Mucosa of gallbladder (tissue), 1 donor: Measurements from ENCODE around the gene PIP4K2C. TPM values are rescaled to one million over a fixed set of nuclear protein-coding genes. Genes with fewer than 3 reads are reported as not detected.

ENCODE experiments used
- DNase-seq: peaks from one replicate; pipeline ENCODE4 v3.0.0-alpha.2; 2020; ENCODE audit warnings: low spot score
- total RNA-seq: library from RNA; stranded (reverse); gene quantifications from one replicate; pipeline ENCODE4 v1.2.1, GENCODE V29; 2021
- donor health status: DM: no; HTN: no; CAD: no.

The PIP4K2C gene
- total RNA-seq, 1 donor from 2014 or later, result 36.1 TPM

DNA sequence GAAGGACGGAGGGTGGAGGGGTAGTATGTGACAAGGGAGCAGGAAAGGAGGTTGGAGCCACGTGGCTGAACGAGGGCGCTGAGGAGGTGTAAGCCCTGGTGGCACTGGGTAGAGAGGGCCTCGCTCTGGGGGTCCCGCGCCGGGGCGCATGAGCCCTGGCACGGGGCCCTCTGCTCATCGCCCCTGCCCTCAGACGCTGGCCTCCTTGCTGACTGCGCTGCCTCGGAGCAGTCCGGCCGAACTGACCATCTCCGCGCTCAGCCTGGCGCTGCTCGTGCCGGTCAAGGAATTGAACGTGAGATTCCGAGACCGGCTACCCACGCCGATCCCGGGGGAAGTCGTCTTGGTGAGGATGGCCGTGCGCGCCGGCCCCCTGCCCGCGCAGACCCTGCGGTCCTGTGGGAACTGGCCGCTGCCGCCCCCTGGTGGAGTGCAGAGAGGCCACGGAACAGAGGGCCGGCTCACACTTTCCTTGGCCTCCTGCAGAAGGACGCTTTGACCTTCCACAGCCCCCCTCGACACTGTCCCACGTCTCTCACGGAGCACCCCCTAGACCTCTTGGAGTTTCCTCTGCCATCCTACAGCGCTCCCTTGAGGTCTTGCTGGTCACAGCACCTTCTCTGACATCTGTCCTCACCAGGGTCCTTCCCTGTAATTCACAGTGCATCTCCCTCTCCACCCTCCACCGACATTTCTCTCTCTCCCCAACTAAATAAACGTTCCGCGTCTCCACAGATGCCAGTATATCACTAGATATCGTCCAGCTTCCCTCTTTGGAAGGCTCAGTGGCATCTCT is 30.7 kb downstream of the PIP4K2C start:
- peak; percentile 46 for DNase-seq

DNA sequence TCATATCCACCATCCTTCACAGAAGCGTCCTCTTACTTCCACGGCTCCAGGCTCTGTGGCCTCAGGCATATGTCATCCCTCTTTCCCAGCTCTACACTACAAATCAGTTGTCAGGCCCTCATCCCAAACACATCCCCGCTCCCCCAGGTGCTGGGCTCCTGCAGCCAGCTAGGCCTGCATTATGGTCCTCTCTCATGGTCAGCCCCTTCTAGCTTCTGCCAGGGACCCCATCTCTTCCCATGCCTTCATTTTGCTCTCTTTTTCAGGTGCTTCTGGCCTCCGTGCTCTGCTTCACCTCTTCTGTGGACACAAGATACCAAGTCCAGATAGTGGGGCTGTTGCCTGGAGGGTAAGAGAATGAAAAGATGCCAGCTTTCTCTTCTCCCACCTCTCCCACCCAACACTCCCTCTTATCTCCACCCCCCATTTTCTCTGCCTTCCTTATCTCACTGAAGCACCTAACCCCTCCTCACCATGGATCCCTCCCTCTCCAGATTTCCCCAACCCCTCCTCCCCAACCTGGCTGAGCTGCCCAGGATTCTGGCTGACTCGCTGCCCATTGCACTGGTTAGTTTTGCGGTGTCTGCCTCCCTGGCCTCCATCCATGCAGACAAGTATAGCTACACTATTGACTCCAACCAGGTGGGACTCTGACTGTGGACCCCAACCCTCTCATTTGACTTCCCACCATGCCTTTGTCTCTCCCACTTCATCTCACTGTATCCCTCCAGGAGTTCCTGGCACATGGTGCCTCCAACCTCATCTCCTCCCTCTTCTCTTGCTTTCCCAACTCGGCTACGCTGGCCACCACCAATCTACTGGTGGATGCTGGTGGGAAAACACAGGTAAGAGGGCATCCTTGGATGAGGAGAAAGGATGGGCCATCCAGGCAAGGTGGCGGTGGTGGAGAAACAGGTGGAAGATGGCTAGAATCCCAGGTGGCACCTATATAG is 31.6 kb downstream of the PIP4K2C start:
- no peak for DNase-seq

DNA sequence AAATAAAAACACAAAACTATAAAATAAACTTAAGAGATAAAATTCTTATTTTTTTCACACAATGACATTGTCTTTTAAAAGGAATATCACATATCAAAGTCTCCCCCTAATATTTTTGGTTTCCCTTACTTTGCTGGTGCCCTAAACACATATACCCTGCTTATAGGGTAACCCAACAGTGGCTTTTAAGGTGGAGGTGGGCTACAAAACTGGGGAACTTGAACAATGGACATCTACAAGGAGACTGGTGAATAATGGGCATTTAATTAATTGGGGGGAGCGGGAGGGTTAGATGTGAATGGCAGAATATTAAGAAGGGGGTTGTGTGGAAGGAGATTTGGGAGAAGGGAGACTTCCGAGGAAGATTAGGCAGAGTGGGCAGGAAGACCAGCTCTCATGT is 32.4 kb downstream of the PIP4K2C start:
- no peak for DNase-seq

DNA sequence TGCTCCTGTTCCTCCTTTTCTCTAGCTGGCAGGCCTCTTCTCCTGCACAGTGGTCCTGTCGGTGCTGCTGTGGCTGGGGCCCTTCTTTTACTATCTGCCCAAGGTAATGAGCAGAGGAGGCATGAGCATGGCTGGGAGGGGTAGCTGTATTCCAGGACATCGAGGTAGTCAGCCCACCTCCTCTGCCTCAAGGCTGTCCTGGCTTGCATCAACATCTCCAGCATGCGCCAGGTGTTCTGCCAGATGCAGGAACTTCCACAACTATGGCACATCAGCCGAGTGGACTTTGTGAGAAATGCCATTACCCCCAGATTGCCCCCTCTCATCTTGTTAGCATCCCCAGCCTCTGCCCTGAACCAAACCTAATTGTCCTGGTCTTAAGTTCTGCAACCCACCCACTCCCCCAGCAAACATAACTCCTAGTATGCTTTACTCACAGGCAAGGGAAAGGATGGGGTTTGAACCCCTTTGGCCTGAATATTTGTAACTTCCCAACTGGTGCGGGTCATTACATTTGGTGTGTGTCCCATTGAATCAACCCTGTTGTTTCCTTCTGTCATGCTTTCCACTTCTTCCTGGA is 32.9 kb downstream of the PIP4K2C start:
- DNase-seq, result no peak

DNA sequence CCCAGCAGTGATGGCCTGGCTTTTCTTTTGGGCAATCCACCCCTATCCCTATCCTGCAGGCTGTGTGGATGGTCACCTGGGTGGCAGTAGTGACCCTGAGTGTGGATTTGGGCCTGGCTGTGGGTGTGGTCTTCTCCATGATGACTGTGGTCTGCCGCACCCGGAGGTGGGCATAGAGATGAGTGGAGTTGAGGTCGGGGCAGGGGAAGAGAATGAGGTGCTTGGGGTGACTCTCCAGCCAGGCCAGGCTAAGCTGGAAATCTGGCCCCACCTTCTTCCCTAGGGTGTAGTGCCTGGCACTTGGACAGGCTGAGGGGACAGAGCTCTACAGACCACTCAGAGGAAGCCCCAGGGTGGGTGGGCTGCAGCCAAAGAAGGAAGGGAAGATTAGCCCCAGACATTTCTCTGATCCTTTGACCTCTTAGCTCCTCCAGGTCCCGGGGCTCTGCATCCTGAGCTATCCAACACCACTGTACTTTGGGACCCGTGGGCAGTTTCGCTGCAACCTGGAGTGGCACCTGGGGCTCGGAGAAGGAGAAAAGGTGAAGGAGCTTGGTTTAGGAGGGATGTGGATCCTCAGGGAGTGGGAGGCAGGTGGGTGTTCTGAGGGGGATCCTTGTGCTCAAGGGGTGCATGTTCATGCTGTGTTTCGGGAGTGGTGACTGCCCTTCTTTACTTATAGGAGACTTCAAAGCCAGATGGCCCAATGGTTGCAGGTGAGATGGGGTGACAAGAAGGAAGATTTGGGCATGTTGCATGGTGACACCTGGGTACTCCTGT is 33.6 kb downstream of the PIP4K2C start:
- no peak for DNase-seq

GRCh38 chr12:57625261-57626032 is 34.5 kb downstream of the PIP4K2C start:
- no peak for DNase-seq

GRCh38 chr12:57626111-57626920 is 35.3 kb downstream of the PIP4K2C start:
- DNase-seq, result no peak

DNA sequence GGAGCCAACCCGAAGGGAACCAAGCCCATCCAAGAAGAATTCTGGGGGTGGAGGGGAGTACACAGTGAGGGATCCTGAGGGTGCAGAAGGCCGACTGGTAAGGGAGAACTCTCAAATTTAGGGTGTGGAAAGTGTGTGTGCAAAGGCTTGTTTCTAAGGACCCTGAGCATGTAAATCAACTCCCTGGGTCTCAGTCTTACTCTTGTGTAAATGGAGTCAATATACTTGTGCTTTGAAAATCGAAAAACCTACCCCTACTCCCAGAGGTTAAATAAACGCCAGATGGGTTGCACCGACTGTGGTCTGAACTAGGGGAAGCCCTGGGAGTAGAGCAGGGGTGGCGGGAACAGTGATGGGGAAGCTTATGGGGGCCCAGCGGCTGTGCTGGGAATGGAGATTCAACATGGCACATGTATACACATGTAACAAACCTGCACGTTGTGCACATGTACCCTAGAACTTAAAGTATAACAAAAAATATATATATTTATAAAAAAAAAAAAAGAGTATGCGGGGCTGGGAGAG is 36.0 kb downstream of the PIP4K2C start:
- no peak for DNase-seq

DNA sequence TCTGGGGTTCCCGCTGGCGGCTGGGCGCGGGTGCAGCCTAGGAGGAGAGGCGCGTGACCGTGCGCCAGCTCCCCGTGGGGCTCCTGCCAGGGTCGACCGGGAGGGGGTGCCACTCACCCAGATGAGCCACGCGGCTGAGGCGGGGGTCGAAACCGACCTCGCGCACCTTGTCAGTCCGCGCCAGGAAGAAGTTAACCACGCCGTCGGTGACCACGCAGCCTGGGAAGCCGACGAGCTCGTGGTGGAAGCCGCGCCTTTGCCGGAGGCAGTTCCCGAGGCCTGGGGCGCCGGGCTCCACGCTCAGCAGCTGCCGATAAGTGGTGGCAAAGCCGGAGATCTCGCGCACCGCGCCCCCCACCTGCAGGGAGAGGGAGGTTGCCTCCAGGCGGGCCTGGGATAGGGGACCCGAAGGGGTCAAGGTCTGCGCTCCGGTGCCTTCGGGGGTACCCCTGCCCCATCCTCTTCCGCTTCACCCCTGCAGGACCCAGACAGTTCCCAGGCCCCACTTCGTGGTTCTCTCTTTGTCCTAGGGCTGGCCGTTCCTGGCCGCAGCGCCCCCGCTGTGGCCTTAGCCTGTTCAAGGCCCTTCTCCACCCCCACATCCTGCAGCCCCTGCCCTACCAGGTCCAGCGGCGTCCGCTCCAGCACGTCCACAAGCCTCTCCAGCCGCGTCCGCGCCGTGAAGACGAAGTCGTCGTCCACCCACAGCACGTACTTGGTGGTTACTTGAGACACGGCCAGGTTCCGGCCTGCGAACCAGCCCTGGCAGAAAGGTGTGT is 36.7 kb downstream of the PIP4K2C start:
- DNase-seq, result no peak

GRCh38 chr12:57628280-57629191 is 37.5 kb downstream of the PIP4K2C start:
- DNase-seq, result peak; percentile 6

DNA sequence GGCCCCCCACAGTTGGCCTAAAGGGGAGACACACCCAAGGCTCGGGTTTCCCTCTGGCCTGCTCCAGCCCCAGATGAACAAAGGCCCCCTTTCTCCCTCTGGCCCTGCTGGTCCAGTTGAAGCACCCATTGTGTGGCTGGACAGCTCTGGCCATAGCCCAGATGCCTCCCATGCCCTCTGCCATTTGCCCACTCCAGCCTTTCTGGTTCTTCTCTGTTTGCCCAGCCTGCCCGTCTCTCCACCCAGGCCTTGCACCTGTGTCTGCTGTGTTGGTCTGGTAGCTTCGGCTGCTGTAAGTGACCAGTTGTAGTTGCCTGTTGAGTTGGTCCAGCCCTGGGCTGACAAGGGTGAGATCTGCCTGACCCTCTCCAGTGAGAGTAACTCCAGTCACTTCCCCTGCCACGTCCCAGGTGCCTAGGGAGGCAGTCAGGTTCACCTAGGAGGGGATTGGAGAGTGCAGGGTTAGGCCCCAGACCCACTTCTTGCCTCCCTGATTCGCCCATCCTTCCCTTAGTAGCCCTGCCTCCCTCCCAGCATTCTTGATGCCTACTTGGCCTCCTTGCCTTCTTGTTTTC is 39.0 kb downstream of the PIP4K2C start:
- peak; percentile 9 for DNase-seq

DNA sequence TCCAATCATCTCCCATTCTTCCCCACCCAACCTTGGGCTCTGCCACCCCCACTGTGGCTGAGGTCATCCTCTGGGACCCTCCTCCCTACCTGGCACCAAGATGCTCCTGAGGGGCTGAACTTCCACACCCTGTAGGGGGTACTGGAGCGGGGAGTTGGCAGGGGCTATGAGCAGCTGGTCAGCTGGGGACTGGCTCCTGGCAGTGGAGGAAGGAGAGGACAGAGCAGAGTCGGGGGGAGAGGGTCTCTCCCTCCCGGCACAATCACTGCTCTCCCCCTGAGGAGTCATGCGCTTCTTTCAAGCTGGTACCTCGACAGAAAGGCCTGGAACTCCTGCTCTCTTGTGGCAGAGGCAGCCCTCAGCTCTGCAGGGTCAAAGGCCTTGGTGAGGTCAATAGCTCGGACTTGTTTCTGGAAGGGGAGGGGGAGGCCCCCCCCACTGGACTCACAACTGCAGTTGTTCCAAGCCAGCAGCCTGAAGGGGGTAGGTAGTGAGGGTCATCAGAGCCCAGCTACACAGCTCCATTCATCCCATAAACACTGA is 40.0 kb downstream of the PIP4K2C start:
- DNase-seq, result peak; percentile 8

- peak; percentile 8 for DNase-seq
These were observed 40.6 kb downstream of the PIP4K2C start for GRCh38 chr12:57631566-57632072.

DNA sequence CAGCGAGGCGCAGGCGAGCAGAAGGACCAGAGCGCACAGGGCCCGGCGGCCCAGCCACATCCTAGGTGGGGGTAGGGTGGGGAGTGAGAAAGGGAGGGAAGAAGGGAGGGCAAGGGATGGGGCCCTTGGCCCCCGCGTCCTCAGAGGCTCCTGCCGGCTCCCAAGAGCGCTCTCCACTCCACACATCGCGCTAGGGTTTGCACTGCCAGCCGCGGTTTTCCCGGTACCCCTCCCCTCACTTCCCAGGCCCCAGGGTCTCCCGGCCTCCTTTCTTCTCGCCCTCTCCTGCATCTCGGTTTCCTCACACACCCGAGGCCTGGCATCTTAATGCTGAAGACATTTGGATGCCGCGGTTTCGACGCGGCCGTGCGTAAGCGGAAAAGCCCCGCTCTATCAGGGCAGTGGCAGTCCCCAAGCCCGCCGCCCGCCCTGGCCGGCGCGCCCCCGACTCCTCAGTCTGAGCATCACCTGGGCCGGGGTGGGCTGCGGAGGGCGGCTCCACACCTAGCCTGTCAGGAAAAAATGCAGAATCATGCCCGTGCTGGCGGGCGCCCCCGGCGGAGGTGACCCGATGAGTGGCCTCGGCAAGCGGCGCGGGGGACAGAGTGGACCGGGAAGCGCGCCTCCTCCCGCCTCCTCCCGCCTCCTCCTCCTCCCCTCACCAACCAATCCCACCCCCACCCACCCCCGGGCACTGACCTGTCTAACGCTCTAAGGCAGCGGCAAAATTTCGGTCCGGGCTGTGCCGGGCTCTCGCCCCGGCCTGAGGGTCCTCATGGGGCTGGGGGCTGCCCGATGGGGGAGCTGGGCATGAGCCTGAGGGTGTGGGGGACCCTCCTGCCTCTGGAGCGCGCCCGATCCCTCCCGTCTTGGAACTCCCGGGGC is 41.3 kb downstream of the PIP4K2C start:
- peak; percentile 10 for DNase-seq

- DNase-seq, result peak; percentile 26
These were observed 42.2 kb downstream of the PIP4K2C start, which contains the start of gene B4GALNT1 for GRCh38 chr12:57632958-57633840. B4GALNT1 (minus strand) TSS chr12:57633201; CDS start chr12:57632132, 1,069 bp downstream.
